Aorta (tissue), 5 donors: Measurements from ENCODE around the gene CCDC174. TPM values are rescaled to one million over a fixed set of nuclear protein-coding genes. Genes with fewer than 3 reads are reported as not detected.

ENCODE experiments used
- ATAC-seq: fragments of 200-7000 bp; cut with Tn5 transposase; one replicate; pipeline ENCODE4 v1.9.1; 2022; ENCODE audit warnings: moderate library complexity; ENCODE audit not compliant: low FRiP score
- DNase-seq, 2 donors: peaks; one replicate each; pipeline ENCODE4 v3.0.0-alpha.2; 2020
- H3K27ac ChIP-seq, 2 donors: one replicate each; pipeline ENCODE4 v1.5.1; 2013; ENCODE audit warnings: low read length in 2 of 2, mild to moderate bottlenecking in 2 of 2, moderate library complexity in 2 of 2, control low read depth in 1 of 2, inconsistent platforms in 1 of 2, low read depth in 1 of 2
- H3K27me3 ChIP-seq, 2 donors: one replicate each; pipeline ENCODE4 v1.6.1; 2013; ENCODE audit warnings: control low read depth in 1 of 2, low read length in 1 of 2, mild to moderate bottlenecking in 1 of 2, moderate library complexity in 1 of 2; ENCODE audit not compliant: insufficient read depth in 2 of 2, control insufficient read depth in 1 of 2
- H3K36me3 ChIP-seq, 2 donors: one replicate each; pipeline ENCODE4 v1.6.1; 2013; ENCODE audit warnings: control low read depth in 1 of 2, low read length in 1 of 2, mild to moderate bottlenecking in 1 of 2; ENCODE audit not compliant: insufficient read depth in 2 of 2, control insufficient read depth in 1 of 2
- H3K4me1 ChIP-seq, 2 donors: one replicate each; pipeline ENCODE4 v1.6.1; 2013; ENCODE audit warnings: low read length in 2 of 2, control low read depth in 1 of 2, mild to moderate bottlenecking in 1 of 2, moderate library complexity in 1 of 2; ENCODE audit not compliant: insufficient read depth in 2 of 2, control insufficient read depth in 1 of 2
- H3K4me3 ChIP-seq, 2 donors: one replicate each; pipeline ENCODE4 v1.5.1; 2013; ENCODE audit warnings: low read length in 2 of 2, control low read depth in 1 of 2, mild to moderate bottlenecking in 1 of 2
- H3K9me3 ChIP-seq: one replicate; pipeline ENCODE4 v1.6.1; 2013; ENCODE audit warnings: mild to moderate bottlenecking, low read length; ENCODE audit not compliant: control insufficient read depth
- WGBS, 2 donors: extraction: QIAGEN DNeasy Blood & Tissue Kit; methylation state at CpG; one replicate each; pipeline ENCODE4 v1.1.7; 2013; 5-methylcytosine and 5-hydroxymethylcytosine counted together
- intact Hi-C, 2 donors: fragments of 100-400 bp; cut with DNase I; formaldehyde crosslinking; loops; one replicate each; pipeline versions ENCODE4 v1.14.2 to v1.15.0; 2022
- polyA plus RNA-seq, 2 donors: library from polyadenylated mRNA; stranded (reverse); fragments of 200-250 nt; gene quantifications; one replicate each; pipeline ENCODE4 v1.2.3, GENCODE V29; 2013
- total RNA-seq, 2 donors: library from RNA; stranded (reverse); fragmentation: NEBNext Ultra II Directional; extraction: Animal tissue kit (Norgen Biotek cat#: 25700); gene quantifications; one replicate each; pipeline ENCODE4 v1.2.1, GENCODE V29; 2021
- donor health status: healthy with polysubstance abuse.
- donor health status: Bipolar disorder and iron deficiency.
- donor health status: DM: no; HTN: no; CAD: no.
- donor health status: DM: no; HTN: no; CAD: no.
- donor health status: DM: yes; HTN: yes; CAD: no.

Gene CCDC174
- total and polyA plus RNA-seq, 4 donors, result 19.3 to 30.1 (median 23.3) TPM

DNA sequence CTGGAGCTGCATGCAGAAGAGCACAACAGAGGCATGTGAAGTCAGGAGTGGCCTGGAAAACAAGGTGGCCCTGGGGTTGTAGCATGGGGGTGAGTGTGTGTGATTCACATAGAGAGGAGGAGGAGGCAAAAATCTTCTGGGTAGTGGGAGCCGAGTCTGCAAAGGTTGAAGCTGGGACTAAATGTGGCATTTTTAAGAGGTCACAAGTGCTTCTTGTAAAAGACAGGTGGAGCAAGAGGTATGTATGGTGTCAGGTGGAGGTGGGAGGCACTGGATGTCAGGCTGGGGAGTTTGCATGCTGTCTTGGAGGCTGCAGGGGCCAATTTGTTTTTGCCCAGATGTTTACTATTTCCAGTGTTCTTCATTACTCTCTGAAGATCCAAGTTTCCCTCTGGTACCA, 65.7 kb downstream of the CCDC174 start:
- Histone ChIP-seq H3K4me1 (no peaks in the 10 kb centered on the region), H3K36me3 (no peaks in the 10 kb centered on the region), H3K27me3 (no peaks in the 10 kb centered on the region), H3K9me3 (peaks cover 6% of the 10 kb centered on the region), H3K4me3 (no peak overlapping the region), H3K27ac (no peak overlapping the region)
- DNase-seq (no peak), ATAC-seq (no peak)
- WGBS, 2 donors, result 76 to 81% methylated on average over 1 of the region's 1 CpG
- intact Hi-C loops, result no loop called here

DNA sequence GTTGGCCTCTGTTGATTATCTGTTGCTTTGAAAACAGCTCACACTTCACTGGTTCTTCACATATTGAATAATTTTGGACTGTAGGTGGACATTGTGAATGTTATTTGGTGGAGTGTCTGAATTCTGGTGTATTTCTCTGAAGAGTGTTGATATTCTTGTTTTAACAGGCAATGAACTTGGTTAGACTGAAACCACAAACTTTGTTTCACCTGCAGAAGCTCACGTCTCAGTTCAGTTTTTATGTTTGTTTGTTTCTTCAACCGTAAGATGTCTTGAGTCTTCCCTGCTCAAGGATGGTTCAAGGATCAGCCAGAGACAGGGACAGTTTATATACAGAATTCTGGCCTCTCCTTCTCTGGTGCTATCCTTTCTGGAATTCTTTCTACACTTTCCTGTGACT, 67.0 kb downstream of the CCDC174 start:
- intact Hi-C loops, result no loop called here
- no peaks in the 10 kb centered on the region for H3K4me1 ChIP-seq

DNA sequence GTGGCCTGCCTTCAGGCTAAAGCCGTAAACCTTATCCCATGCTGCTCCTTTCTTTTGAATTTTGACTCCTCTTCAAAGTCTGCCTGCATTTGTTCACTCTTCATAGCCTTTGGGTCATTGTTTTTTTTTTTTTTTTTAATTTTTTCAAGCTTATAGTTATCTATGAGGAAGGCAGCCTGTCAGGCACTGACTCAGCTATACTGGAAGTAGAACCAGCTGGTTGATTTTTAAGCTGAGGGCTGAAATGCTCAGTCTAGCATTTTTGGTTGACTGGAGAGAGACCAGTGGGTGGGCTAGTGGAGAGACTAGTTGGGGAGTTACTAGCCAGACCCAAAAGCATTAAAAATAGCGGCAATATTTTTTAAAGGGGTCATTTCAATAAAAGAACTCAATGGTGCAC, 67.4 kb downstream of the CCDC174 start:
- H3K36me3 ChIP-seq, result no peaks in the 10 kb centered on the region
- no peak overlapping the region for H3K27ac ChIP-seq
- 96 to 100% methylated on average over 2 of the region's 2 CpGs for WGBS, 2 donors
- H3K27me3 ChIP-seq, result no peaks in the 10 kb centered on the region
- no peak for ATAC-seq
- intact Hi-C loops, result no loop called here
- no peaks in the 10 kb centered on the region for H3K4me1 ChIP-seq
- no peak for DNase-seq
- H3K9me3 ChIP-seq, result peaks cover 2% of the 10 kb centered on the region
- no peak overlapping the region for H3K4me3 ChIP-seq

More for the DNA sequence above, 67.0 kb downstream of the CCDC174 start:
- DNase-seq (no peak), ATAC-seq (no peak)
- Histone ChIP-seq H3K4me3 (no peak overlapping the region), H3K36me3 (no peaks in the 10 kb centered on the region), H3K27ac (no peak overlapping the region), H3K27me3 (no peaks in the 10 kb centered on the region), H3K9me3 (peaks cover 2% of the 10 kb centered on the region)
- WGBS, 2 donors, result 91 to 93% methylated on average over 2 of the region's 2 CpGs

DNA sequence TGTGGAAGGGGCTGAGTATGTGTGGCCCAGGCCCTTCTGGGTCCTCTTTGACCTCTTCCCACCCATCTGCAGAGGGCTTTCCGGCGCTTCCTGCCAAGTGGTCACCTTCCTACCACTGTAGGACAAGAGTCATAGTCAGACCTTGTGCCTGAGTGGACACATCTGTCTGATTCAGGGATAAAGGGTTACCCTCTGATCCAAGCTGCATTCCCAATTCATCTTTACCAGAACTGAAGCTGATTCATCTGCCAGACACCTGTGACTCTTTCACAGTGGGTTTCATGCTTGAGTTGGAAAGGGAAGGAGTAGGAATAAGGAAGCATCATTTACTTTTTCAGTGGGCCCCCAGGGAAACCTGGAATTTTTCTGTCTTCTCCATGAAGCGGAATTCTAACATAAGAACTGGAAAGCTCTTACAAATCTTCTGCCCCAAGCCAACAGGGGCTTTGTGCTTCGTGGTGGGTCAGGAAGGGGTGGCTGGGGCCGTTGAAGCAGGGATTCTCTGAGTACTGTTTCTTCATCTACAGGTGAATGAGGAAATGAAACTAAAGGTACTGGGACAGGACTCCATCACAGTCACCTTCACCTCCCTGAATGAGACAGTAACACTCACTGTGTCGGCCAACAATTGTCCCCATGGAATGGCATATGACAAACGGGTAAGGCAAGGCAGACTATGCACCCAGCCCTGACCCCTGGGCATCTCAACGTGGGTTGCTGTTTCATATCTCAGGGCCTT, 69.7 kb downstream of the CCDC174 start:
- ATAC-seq (no peak), DNase-seq (no peak)
- WGBS, 2 donors, result 86 to 91% methylated on average over 8 of the region's 8 CpGs
- Histone ChIP-seq H3K36me3 (no peaks in the 10 kb centered on the region), H3K4me3 (no peak overlapping the region), H3K27me3 (no peaks in the 10 kb centered on the region), H3K27ac (no peak overlapping the region), H3K9me3 (no peaks in the 10 kb centered on the region), H3K4me1 (no peaks in the 10 kb centered on the region)
- intact Hi-C loops, result no loop called here

Other genes with a start within 250 kb of the CCDC174 start
- 10 to 100 TPM; 36.5 to 62.2 TPM for gene SLC6A6, start 249.2 kb upstream of the CCDC174 start, total RNA-seq
- gene SLC6A6, start 249.2 kb upstream of the CCDC174 start, polyA plus RNA-seq, result 1 to 10 TPM; 5.3 to 6.1 TPM
- 1 to 10 TPM; 3.1 to 8.6 TPM for gene GRIP2, start 111.4 kb upstream of the CCDC174 start, total RNA-seq
- under 1 TPM; 0.50 to 0.61 TPM for gene GRIP2, start 111.4 kb upstream of the CCDC174 start, polyA plus RNA-seq
- gene C3orf20, start 23.4 kb downstream of the CCDC174 start, total RNA-seq, result under 1 TPM; 0.16 to 0.30 TPM
- gene C3orf20, start 23.4 kb downstream of the CCDC174 start, polyA plus RNA-seq, result not detected
- 10 to 100 TPM; 36.2 to 61.6 TPM for gene FGD5, start 167.2 kb downstream of the CCDC174 start, total RNA-seq
- 1 to 10 TPM; 2.5 to 3.8 TPM for gene FGD5, start 167.2 kb downstream of the CCDC174 start, polyA plus RNA-seq